SK-N-DZ (cell line): ENCODE measurements around the gene RALGAPA1. TPM values are rescaled to one million over a fixed set of nuclear protein-coding genes. Genes with fewer than 3 reads are reported as not detected.
"Not testable (repeated sequence)": the region's sequence is repeated elsewhere in the genome, so short reads cannot be mapped to it uniquely, and the experiment has no call there.

ENCODE experiments used
- DNase-seq: peaks from one replicate; pipeline ENCODE4 v3.0.0-alpha.2; 2015; ENCODE audit warnings: low spot score
- polyA plus RNA-seq, 2 experiments: library from polyadenylated mRNA; depleted of rRNA; stranded (reverse); fragments of >200 nt; gene quantifications; 2 replicates each; pipeline ENCODE4 v1.2.3, GENCODE V29; 2014

Gene RALGAPA1
- 17.6 and 19.1 TPM in 2 replicates for polyA plus RNA-seq (2014; cell fraction: cytosol; rRNA removed)
- polyA plus RNA-seq (2014; cell fraction: nucleus; rRNA removed) = 22.7 and 25.0 TPM in 2 replicates

- peak; percentile 98 for DNase-seq
These were observed at the start of gene RALGAPA1 for GRCh38 chr14:35808638-35809563. Gene RALGAPA1 (minus strand): TSS chr14:35809295. CDS start chr14:35808835, 460 bp downstream.

GRCh38 chr14:35858521-35859209 is 49.6 kb upstream of the RALGAPA1 start:
- no peak for DNase-seq

- peak; percentile 39 for DNase-seq
These were observed 46.9 kb upstream of the RALGAPA1 start for GRCh38 chr14:35855876-35856481.

- no peak for DNase-seq
These were observed 45.7 kb upstream of the RALGAPA1 start for GRCh38 chr14:35854696-35855270.

- DNase-seq = no peak
These were observed 44.1 kb upstream of the RALGAPA1 start for GRCh38 chr14:35853225-35853624.

- DNase-seq = no peak
These were observed 42.7 kb upstream of the RALGAPA1 start for GRCh38 chr14:35851823-35852222.

GRCh38 chr14:35849122-35849521 is 40.0 kb upstream of the RALGAPA1 start:
- no peak for DNase-seq

GRCh38 chr14:35847636-35848035 is 38.5 kb upstream of the RALGAPA1 start:
- no peak for DNase-seq

GRCh38 chr14:35844494-35844893 is 35.4 kb upstream of the RALGAPA1 start:
- DNase-seq = no peak

GRCh38 chr14:35842245-35842644 is 33.1 kb upstream of the RALGAPA1 start:
- DNase-seq = not testable (repeated sequence)

GRCh38 chr14:35841704-35842103 is 32.6 kb upstream of the RALGAPA1 start:
- not testable (repeated sequence) for DNase-seq

- DNase-seq = no peak
These were observed 26.3 kb upstream of the RALGAPA1 start for GRCh38 chr14:35835208-35835982.

- no peak for DNase-seq
These were observed 20.4 kb upstream of the RALGAPA1 start for GRCh38 chr14:35829449-35829848.

- DNase-seq = no peak
These were observed 18.8 kb upstream of the RALGAPA1 start for GRCh38 chr14:35827678-35828472.

GRCh38 chr14:35826952-35827416 is 17.9 kb upstream of the RALGAPA1 start:
- no peak for DNase-seq

- DNase-seq = peak; percentile 100
These were observed 17.3 kb upstream of the RALGAPA1 start, which contains the start of gene BRMS1L for GRCh38 chr14:35826218-35826951. Gene BRMS1L (plus strand): TSS chr14:35826338. CDS start chr14:35826517, 179 bp downstream.

GRCh38 chr14:35825968-35826217 is 16.8 kb upstream of the RALGAPA1 start:
- no peak for DNase-seq

GRCh38 chr14:35824446-35825165 is 15.5 kb upstream of the RALGAPA1 start:
- DNase-seq = not testable (repeated sequence)

GRCh38 chr14:35822501-35822900 is 13.4 kb upstream of the RALGAPA1 start:
- DNase-seq = no peak
